Hepatic stellate cell (primary cell): ENCODE data around the gene SULT1C2.

ENCODE experiments used
- DNase-seq: peaks from one replicate; pipeline ENCODE4 v3.0.0; 2011; ENCODE audit warnings: low spot score

The SULT1C2 gene

GRCh38 chr2:108297436-108298141, 8.9 kb downstream of the SULT1C2 start:
- DNase-seq = peak; percentile 76

- no peak for DNase-seq
Observed at GRCh38 chr2:108301558-108301957, 12.9 kb downstream of the SULT1C2 start.

GRCh38 chr2:108304975-108305374, 16.3 kb downstream of the SULT1C2 start:
- DNase-seq = no peak

GRCh38 chr2:108305901-108306300, 17.2 kb downstream of the SULT1C2 start:
- no peak for DNase-seq

GRCh38 chr2:108309903-108310302, 21.2 kb downstream of the SULT1C2 start:
- no peak for DNase-seq

- DNase-seq = no peak
Observed at GRCh38 chr2:108314586-108315296, 26.0 kb downstream of the SULT1C2 start.

- DNase-seq = no peak
Observed at GRCh38 chr2:108315444-108315934, 26.8 kb downstream of the SULT1C2 start.

- DNase-seq = no peak
Observed at GRCh38 chr2:108316033-108316432, 27.3 kb downstream of the SULT1C2 start.

- DNase-seq = no peak
Observed at GRCh38 chr2:108316461-108317258, 28.0 kb downstream of the SULT1C2 start.

- no peak for DNase-seq
Observed at GRCh38 chr2:108320326-108320922, 31.7 kb downstream of the SULT1C2 start.

GRCh38 chr2:108323619-108324018, 34.9 kb downstream of the SULT1C2 start:
- no peak for DNase-seq

- DNase-seq = peak; percentile 42
Observed at GRCh38 chr2:108324531-108325255, 36.0 kb downstream of the SULT1C2 start.

- no peak for DNase-seq
Observed at GRCh38 chr2:108325756-108326155, 37.1 kb downstream of the SULT1C2 start.

GRCh38 chr2:108329771-108330170, 41.1 kb downstream of the SULT1C2 start:
- DNase-seq = no peak

- no peak for DNase-seq
Observed at GRCh38 chr2:108330979-108331378, 42.3 kb downstream of the SULT1C2 start.

- DNase-seq = no peak
Observed at GRCh38 chr2:108345951-108346350, 57.3 kb downstream of the SULT1C2 start.

- no peak for DNase-seq
Observed at GRCh38 chr2:108346827-108347226, 58.1 kb downstream of the SULT1C2 start.

GRCh38 chr2:108347786-108348185, 59.1 kb downstream of the SULT1C2 start:
- DNase-seq = no peak

- no peak for DNase-seq
Observed at GRCh38 chr2:108348816-108349570, 60.3 kb downstream of the SULT1C2 start.

- no peak for DNase-seq
Observed at GRCh38 chr2:108349571-108349928, 60.9 kb downstream of the SULT1C2 start.

- no peak for DNase-seq
Observed at GRCh38 chr2:108351889-108352288, 63.2 kb downstream of the SULT1C2 start.
